Measurements from ENCODE around the gene RDH13.
"Not testable (repeated sequence)": the region's sequence is repeated elsewhere in the genome, so short reads cannot be mapped to it uniquely, and the experiment has no call there.

DNA sequence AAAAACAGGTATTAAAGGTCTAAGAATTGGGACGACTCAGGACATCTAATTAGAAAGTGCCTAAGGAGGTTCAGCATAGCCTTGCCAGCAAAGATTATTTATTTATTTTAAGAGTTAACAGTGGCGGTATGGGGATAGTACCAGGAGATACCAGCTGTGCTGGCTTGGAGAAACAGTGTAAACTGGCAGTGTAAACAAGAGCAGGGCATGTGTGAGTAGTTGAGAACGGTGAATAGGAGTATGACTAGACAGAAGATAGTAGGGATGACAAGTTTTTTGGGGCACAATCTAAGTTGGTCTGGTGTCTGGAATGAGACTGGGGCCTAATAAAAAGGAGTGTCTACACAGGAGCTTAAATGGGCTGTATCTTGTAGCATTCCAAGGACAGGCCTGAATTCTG lies 55.4 kb downstream of the RDH13 start:
- TF ChIP-seq, protein P1, sequence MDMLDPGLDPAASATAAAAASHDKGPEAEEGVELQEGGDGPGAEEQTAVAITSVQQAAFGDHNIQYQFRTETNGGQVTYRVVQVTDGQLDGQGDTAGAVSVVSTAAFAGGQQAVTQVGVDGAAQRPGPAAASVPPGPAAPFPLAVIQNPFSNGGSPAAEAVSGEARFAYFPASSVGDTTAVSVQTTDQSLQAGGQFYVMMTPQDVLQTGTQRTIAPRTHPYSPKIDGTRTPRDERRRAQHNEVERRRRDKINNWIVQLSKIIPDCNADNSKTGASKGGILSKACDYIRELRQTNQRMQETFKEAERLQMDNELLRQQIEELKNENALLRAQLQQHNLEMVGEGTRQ (IDR thresholded peaks at IDR 0.05; ENCODE audit: borderline replicate concordance, low read depth, low read length), result not testable (repeated sequence)
- not testable (repeated sequence) for TF ChIP-seq CTCF (IDR thresholded peaks at IDR 0.05); RAD21 (IDR thresholded peaks at IDR 0.05; ENCODE audit: low read length); EZH2phosphoT487 (IDR thresholded peaks at IDR 0.05; ENCODE audit: borderline replicate concordance, low read depth); POLR2AphosphoS5 (IDR thresholded peaks at IDR 0.05; ENCODE audit: low read depth, low read length); RCOR1 (IDR thresholded peaks at IDR 0.05; ENCODE audit: low read length); MAX (IDR thresholded peaks at IDR 0.05; ENCODE audit: low read depth); ZBTB33 (IDR thresholded peaks at IDR 0.05; ENCODE audit: borderline replicate concordance, low read depth)
